Activated CD8-positive, alpha-beta memory T cell treated with anti-CD3 and anti-CD28 coated beads, Interleukin-2, amount 50 U/mL, for 24 hours (primary cell): ENCODE results near the gene DEPDC1B.
"Not testable (repeated sequence)": the region's sequence is repeated elsewhere in the genome, so short reads cannot be mapped to it uniquely, and the experiment has no call there.

Experiments used
- DNase-seq: peaks from one replicate; pipeline ENCODE4 v3.0.0-alpha.2; 2020; ENCODE audit errors: extremely low read depth

The DEPDC1B gene

DNA sequence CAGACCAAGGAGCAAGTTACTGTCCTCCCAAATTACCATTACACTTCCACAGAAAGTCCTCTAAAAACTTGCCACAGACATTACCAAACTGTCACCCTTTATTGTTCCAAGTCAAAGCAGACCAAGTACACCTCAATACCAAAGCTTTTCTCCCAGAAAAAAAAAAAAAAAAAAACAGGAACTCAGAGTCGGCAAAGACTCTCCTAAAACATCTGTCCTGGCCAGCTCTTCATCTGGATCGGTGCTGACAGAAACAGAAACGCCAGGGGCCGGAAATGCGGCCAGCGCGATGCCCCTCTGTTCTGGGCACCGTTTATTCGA, 718 bp downstream of the DEPDC1B start:
- no peak for DNase-seq

DNA sequence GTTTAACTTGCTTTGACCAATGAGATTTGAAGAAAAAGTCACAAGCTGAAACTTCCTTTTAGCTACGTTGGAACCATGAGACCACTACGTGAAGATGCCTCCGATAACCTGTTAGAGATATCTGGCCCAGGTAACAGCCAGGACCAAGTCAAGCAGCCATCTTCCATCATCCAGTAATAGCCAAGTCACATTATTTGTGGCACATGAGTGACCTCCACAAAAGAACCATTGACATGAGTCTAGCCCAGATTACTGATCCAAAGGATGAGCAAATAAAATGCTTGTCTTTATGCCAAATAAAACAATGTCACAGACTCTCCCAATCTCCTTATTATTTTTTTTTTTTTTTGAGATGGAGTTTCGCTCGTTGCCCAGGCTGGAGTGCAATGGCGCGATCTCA, 1.6 kb downstream of the DEPDC1B start:
- no peak for DNase-seq

DNA sequence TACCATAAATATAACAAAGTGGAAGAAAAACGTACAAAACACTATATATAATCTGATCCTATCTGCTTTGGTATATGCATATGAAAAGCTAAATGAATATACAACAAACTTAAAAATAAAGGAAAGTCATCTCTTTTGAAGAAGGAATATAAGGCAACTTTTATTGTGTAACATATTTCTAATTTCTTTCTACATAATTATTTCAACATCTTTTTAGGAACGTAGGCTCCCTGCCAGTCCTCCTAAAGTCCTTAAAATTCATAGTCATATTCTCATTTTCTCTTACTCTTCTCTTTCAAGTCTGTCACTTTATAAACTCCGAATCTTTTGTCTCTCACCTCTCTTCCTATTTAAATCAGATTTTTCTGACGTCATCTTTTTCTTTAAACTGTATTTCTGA, 9.6 kb downstream of the DEPDC1B start:
- no peak for DNase-seq

- no peak for DNase-seq
These were observed 11.0 kb downstream of the DEPDC1B start for GRCh38 chr5:60688980-60689379.

DNA sequence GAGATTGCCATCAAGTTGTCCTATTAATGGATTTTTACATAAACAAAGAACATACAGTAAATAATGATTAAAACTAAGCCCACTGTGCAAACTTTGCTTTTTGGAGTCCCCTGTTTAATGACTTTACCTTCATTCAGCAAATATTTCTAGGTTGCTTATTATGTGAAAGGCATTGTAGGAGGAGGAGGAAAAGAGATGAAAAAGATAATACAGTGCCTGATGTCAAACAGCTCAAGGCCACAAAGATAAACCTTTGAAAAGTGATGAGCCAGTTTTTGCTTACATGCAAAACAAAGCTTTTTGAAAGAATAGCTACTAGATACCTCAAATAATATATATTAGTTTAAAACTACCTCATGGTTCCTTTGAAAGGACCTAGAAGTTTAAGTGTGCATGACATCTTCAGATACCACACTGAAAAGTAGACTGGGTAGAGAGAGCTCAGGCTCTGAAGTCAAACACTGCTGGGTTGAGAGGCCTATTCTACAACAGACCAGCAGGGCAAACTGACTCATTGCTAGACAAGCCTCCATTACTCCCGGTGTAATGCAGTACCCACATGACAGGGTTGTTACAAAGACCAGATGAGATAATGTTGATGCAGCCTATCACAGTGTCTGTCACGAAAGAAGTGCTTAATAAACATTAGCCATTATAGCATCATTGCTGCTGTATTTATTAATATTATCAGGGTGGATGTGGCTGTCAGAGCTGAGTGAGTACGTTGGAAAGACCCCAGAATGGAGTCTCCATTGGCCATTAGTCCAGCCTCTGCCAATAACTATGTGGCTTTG, 11.8 kb downstream of the DEPDC1B start:
- DNase-seq, result no peak

- DNase-seq, result no peak
These were observed 13.8 kb downstream of the DEPDC1B start for GRCh38 chr5:60686157-60686556.

GRCh38 chr5:60685700-60686099, 14.3 kb downstream of the DEPDC1B start:
- no peak for DNase-seq

GRCh38 chr5:60685028-60685427, 14.9 kb downstream of the DEPDC1B start:
- DNase-seq, result no peak

DNA sequence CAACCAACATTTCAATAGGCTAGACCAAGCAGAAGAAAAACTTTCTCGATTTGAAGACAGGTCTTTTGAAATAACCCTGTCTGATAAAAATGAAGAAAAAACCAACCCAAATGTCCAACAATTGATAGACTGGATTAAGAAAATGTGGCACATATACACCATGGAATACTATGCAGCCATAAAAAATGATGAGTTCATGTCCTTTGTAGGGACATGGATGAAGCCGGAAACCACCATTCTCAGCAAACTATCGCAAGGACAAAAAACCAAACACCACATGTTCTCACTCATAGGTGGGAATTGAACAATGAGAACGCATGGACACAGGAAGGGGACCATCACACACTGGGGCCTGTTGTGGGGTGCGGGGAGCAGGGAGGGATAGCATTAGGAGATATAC, 18.0 kb downstream of the DEPDC1B start:
- DNase-seq, result not testable (repeated sequence)

DNA sequence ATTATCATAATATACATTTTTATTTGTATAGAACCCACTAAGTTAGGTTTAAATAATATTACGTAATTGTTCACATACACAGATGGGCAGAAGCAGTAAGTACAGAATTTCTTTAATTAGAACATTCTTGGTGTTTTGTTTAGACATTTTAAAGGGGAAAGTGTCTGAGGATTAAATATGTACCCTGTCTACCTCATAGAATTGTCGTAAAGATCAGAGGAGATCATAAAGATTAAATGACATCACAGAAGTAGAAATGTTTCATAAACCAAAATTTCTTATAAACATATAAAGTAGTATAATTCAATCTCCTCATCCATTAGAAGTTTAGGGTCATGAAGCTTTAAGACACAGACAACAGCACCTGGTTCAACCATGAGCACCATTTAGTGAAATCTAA, 20.1 kb downstream of the DEPDC1B start:
- DNase-seq, result no peak

DNA sequence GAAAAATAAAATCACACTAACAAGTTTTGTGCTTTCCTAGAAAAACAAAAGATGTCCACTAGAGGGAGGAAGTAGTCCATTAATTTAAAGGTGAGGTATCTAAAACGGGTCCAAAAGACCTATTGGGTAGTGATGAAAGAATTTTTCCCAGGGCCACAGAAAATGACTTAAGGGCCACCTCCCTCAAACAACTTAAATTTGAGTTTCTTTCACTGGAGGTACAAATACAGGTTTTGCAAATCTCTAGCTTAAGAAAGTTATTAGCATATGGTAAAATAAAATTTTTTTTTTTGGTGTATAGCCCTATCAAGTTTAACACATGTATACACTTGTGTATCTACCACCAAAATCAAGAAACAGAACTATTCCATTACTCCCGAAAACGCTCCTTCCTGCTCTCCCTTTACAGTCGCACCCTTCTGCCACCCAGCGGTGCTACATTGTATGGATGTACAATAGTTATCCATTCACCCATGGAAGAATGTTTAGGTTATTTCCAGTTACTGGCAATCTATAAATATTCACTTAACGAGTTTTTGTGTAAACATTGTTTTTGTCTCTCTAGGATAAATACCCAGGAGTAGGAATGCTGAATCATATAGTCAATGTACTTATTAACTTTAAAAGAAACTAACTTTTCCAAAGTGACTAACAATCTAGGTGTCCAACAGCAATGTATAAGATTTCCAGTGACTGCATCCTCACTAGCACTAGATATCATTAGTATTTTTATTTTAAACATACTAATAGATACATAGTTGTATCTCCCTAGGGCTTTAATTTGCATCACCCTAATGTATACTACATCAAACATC, 21.9 kb downstream of the DEPDC1B start:
- DNase-seq, result no peak

DNA sequence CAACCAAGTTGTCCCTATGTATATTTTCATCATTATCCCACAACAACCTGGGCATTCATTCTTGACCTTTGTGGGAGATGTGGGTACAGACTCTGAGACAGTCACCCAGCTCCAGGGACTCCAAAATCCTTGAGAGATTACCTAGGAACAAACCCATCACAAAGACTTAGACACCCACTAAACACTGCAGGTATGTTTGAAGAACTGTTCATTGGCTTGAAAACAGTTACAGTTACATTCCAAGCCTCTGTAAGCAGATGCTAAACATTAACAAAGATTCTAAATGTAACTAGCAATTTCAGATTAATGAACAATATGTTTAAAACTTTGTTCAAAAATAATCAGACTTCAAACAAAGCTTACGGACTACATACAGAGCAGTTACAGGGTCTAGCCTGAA, 24.7 kb downstream of the DEPDC1B start:
- DNase-seq, result no peak

GRCh38 chr5:60674251-60675069, 25.5 kb downstream of the DEPDC1B start:
- no peak for DNase-seq

- no peak for DNase-seq
These were observed 26.6 kb downstream of the DEPDC1B start for GRCh38 chr5:60673334-60673733.

DNA sequence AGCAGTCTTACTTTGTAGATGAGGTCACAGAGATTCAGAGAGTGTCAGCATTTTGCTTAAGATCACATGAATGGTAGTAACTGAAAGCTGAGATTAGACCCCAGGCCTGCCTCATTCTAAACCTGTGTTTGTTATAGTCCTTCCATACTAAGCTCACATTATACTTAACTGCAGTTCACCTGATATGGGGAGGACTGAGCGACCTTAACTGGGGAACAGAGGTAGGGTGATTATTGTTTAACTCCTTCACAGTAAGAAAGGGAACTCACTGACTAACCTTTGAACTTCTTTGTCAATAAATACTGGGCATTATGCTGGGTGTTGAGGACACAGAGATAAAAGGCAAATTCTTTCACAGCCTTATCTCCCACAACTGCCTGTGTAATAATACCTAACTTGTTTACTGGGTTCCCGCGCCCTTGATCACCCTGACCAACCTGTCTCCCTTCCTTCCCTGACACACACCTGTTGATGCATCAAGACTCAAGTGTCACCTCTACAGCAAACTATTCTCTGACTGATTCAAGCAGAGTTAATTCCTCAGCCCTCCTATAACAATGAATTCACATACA, 27.2 kb downstream of the DEPDC1B start:
- DNase-seq, result no peak

DNA sequence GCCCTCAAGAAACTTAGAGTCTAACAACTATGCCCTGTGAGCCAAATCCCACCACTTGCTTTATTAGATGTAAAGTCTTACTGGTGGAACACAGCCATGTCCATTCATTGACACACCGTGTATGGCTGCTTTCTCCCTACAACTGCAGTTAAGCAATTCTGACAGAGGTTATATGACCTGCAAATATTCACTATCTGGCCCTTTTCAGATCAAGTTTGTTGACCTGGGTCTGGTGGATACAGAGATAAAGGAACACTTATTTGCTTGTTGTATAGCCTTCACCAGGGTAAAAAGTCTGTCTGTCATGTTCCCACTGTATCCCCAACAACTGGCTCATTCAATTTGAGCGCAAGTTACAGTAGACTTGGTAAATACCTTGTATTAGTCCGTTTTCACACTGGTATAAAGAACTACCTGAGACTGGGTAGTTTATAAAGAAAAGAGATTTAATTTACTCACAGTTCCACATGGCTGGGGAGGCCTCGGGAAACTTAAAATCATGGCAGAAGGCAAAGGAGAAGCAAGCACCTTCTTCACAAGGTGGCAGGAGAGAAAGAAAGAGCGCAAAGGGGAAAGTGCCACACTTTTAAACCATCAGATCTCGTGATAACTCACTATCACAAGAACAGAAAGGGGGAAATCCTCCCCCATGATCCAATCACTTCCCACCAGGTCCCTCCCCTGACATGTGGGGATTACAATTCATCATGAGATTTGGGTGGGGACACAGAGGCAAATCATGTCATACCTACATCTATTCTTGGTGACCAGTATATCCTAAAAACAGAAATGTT, 27.9 kb downstream of the DEPDC1B start:
- no peak for DNase-seq

- no peak for DNase-seq
These were observed 29.2 kb downstream of the DEPDC1B start for GRCh38 chr5:60670749-60671148.

- DNase-seq, result no peak
These were observed 31.2 kb downstream of the DEPDC1B start for GRCh38 chr5:60668686-60669304.

DNA sequence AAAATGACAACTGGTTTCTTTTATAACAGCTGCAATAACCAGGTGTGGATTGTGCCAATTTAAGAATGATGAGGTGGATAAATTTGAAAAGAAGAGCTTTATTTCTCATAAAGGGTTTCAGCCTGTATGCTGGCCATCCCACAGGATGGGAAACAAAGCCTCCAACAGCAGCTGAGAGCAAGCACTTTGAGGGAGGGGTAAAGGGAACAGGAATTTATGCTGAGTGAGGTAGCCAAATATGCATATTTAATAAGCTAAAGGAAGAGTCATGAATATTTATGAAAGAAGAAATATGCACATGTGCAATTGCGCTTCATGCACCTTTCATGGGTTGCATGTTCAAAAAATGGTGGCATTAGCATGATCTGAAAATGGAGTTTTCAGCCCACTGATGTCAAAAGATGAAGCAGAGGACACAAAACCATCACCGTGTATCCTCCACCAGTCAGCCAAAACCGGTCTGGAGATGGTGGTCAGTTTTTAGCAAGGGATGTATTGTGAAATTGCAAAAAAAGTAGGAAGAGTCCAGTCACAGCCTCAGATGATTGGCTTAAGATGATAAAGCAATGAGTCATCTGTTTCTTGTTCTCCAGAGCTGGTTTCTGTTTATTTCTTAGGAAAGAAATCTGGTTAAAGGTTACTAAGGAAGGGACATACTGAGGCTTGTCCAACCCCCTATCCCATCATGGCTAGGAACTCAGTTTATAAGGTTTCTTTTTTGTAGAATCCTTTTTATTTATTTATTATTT, 47.9 kb downstream of the DEPDC1B start:
- no peak for DNase-seq

- DNase-seq, result no peak
These were observed 50.6 kb downstream of the DEPDC1B start for GRCh38 chr5:60649288-60649917.
